Nucleus accumbens (tissue), 56 donors: ENCODE results near the gene ALMS1.
"Not testable (repeated sequence)": the region's sequence is repeated elsewhere in the genome, so short reads cannot be mapped to it uniquely, and the experiment has no call there.

Experiments used
- DNase-seq, 56 donors: peaks; one replicate each; lab custom pipeline; 2025; lab: John Stamatoyannopoulos, UW

ALMS1 gene

DNA sequence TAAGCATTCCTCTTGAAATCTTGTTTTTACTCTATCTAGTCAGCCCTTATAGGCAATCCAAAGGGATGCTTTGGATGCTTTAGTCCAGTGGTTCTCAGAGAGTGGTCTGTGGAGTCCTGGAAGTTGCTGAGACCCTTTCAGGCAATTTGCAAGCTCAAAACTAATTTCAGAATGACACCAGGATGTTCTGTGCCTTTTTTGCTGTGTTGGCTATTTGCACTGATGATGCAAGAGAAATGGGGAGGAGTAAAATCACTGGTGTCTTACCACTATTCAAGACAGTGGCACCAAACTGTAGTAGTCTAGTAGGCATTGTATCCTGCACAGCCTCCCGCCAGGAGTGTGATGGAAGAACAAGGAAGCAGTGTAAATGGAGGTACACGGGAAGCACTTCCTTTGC is 219.0 kb downstream of the ALMS1 start:
- not testable (repeated sequence) for DNase-seq

DNA sequence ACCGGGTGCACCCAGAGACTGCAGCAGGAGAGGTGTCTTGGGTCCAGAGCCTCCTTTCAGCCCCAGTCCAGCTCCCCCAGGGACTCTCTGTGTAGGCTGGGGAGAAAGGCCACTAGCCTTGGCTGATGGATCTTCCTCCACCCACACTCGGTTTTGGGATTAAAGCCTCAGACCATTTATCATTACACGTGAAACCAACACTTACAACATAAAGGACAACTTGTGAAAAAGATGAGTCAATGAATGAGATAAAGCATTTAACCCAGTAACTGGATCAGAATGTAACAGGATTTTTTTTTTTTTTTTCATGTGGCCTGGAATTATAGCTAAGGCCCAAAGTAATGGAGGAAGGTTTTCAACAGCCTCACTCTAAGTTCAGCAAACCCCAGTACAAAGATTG is 224.5 kb downstream of the ALMS1 start:
- DNase-seq, result no peak

DNA sequence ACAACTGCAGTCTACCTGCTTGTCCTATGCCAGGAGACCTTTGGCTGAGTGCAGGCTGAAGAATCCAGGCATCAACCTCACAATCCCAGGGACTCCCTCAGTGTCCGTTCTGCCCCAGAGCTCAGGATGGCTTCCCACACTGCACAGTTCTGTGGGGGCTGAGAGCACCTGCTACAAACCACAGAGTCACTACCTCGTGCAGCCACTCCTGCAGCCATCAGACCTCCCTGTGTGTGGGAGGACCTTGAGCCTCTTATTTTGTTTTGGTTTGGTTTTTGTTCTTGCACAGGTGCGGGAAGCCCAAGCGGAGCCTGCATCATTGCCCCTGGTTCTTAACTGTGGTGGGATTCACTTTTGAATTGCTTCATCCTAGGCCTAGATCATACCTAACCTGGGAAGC is 225.6 kb downstream of the ALMS1 start:
- DNase-seq, result no peak

DNA sequence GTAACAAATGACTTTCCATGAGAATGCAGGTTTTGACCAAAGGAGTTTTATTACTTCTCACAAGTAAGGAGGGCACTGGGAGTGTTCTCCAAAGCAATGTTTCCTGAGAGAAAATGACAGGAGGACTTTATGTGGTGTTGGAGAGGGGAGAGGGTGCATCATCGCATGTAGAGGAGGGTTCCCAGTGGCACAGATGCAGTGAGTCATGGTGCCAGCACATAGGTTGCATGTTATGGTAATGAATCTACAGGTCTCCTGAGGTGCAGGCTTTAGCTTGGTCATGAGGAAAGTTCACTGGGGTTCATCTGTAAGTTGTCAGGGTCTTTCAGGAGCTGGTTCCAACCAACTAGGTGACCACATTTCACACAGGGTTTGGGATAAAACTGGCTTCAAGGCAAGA is 226.2 kb downstream of the ALMS1 start:
- DNase-seq, result no peak

DNA sequence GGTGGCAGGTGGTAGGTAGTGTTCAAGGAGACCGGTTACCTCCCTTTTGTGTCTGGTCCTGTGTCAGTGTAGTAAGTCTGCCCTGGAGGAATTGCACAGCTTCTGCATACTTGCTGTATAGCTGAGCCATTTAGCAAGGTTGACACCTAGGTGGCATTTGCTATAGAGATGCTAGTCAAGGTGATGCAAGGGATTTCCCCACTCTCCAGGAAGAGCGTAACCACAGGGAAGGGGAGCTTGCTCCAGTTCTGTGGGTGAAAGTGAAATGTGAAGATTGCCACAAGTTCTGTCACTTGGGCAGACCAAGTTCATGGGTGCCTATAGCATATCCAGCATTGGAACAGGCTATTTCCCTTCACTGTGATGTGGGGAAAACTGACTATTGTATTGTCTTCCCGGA is 228.5 kb downstream of the ALMS1 start:
- DNase-seq, result no peak

DNA sequence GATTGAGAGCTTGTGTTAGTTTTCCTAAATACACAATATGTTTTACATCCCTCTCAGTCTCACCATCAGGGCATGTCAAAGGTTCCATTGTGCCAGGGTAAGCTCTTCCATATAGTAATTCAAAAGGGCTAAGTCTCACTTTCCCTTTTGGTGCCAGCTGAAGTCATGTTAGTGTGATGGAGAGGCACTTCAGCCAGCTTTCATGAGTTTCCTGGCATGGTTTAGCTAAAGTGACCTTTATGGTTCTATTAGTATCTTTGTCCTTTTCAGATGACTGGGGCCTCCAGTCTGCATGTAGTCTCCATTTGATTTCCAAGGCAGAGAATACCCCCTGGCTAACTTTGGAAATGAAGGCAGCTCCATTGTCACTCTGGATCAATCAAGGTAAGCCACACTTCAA is 229.4 kb downstream of the ALMS1 start:
- no peak for DNase-seq

GRCh38 chr2:73619925-73620324 is 234.3 kb downstream of the ALMS1 start:
- not testable (repeated sequence) for DNase-seq

- not testable (repeated sequence) for DNase-seq
These were observed 238.4 kb downstream of the ALMS1 start for GRCh38 chr2:73624036-73624435.

- not testable (repeated sequence) for DNase-seq
These were observed 239.0 kb downstream of the ALMS1 start for GRCh38 chr2:73624625-73625024.

- DNase-seq, result not testable (repeated sequence)
These were observed 240.6 kb downstream of the ALMS1 start for GRCh38 chr2:73626237-73626636.

DNA sequence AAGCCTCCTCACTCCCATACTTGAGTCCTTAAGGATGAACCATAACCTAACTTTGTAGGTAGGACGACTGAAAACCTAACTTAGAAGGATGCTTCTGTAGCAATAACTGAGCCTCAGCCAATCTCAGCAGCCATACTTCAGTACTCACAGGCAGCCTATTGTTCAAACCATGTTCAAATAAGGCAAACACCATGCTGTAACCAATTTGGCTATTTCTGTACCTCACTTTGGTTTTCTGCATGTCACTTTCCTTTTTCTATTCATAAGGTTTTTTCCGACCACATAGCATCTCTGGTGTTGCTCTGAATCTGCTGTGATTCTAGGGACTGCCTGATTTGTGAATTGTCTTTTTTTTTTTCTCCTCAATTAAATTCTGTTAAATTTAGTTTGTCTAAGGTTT is 242.9 kb downstream of the ALMS1 start:
- DNase-seq, result not testable (repeated sequence)

- DNase-seq, result not testable (repeated sequence)
These were observed 245.1 kb downstream of the ALMS1 start for GRCh38 chr2:73630662-73631266.

GRCh38 chr2:73636977-73637376 is 251.3 kb downstream of the ALMS1 start:
- DNase-seq, result not testable (repeated sequence)

GRCh38 chr2:73638429-73638828 is 252.8 kb downstream of the ALMS1 start:
- no peak for DNase-seq

GRCh38 chr2:73640511-73640911 is 254.9 kb downstream of the ALMS1 start:
- peak in 2 of 56 donors; percentile 8 to 13 for DNase-seq

GRCh38 chr2:73640946-73641766 is 255.5 kb downstream of the ALMS1 start:
- peak in 1 of 56 donors; percentile 13 for DNase-seq

DNA sequence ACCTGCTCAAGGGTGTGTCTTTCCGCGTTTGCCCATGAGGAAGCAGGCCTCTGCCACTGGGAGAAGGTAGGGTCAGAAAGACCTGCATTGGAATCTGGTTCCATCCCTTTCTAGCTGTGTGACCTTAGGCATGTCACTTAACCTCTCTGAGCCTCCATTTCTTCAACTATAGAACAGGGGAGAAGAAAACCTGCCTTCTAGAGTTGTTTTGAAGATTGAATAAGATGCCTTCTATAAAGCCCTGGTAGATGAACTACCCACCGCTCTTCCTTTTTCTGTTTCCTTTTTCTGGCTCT is 256.1 kb downstream of the ALMS1 start:
- DNase-seq, result no peak

DNA sequence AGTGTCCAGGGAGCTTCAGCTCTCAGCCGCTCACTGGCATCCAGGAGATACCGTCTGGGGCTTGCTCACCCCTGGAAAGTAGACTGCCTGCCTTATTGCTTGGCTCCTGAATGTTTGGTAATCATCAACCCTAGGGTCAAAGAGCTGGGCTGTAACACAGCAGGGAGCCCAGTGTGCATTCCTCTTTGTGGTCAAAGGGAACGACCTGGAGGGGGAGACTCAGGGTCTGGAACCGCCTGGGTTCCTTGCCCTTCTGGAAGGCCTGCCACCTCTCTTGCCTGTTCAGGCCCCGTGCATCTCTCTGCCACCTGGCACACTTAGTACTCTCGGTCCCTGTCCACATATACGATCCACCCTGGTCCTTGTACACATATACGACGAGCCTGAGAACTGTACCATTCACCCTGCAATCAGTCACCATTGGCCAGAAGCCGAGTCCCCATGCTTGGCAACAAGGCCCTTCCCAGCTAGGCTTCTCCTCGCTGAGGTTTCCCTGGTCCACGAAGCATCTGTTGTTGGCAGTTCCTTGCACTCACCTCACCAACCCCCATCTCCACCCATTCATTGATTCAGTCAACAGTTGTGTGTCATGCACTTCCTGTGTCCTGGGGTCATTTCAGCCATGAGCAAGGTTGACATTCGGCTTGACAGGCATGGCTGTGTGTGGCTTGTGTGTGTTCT is 256.8 kb downstream of the ALMS1 start, which contains the start of gene NAT8:
TSS of gene NAT8 (minus strand) at position 85 of the 681 bp plus-strand sequence. CDS start 794 bp downstream, outside the sequence.
- DNase-seq, result no peak

- DNase-seq, result not testable (repeated sequence)
These were observed 262.1 kb downstream of the ALMS1 start for GRCh38 chr2:73647690-73648089.

DNA sequence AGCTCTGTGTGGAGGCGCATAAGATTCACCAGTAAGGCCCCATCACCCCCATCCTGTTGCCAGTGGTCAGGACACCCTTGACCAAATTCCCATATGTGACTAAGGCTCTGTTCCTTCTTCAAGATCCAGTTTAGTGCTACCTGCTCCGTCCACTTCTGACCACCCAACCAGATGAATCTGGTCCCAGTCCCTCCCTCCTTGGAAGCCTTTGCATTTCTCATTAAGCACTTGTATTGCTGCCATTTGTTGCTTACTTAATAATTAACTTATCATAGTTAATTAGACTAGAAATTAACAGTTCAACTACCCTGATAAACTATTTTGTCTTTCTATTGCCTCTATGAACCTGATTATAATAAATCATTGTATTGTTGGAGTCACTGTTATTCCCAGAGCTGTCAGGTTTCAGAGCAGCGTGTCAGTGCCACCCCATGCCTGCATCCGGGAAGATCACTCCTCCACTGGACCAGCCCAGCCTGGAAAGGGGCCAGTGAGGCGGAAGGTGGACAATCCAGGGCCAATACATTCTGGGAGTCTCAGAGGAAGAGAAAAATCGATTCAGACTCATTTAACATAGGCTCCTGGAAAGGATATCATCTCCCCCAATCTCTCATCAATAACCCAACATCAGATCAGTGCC is 266.1 kb downstream of the ALMS1 start:
- DNase-seq, result no peak

DNA sequence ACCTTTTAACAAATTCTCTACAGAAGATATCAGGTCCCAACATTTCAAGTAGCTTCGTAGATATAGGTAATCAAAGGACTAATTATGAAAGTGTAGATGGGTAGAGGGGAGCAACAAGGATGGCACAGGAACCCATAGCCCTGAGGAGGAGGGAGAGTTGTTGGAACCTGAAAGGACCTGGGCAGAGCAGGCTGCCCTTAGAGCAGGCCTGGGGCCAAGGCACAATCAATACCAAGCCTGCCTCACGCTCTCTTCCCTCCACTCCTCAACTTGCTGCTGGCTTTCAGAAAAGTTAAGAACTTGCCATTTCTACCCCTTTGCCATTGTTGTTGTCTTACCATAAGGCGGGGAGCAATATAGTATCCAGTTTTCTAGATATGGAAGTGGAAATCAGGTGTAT is 266.7 kb downstream of the ALMS1 start:
- no peak for DNase-seq
